GM18519 (cell line): ENCODE measurements around the gene TMEM184A.

Experiments used
- ATAC-seq: cut with Tn5 transposase; IDR thresholded peaks from one replicate; pipeline ENCODE4 v1.9.1; 2021; ENCODE audit warnings: mild to moderate bottlenecking, moderate library complexity; ENCODE audit not compliant: unreplicated experiment, low FRiP score

The TMEM184A gene

GRCh38 chr7:1509226-1509625 lies 46.8 kb downstream of the TMEM184A start:
- ATAC-seq, result no peak

- ATAC-seq, result no peak
These were observed 47.7 kb downstream of the TMEM184A start for GRCh38 chr7:1508277-1508758.

GRCh38 chr7:1505731-1506550 lies 50.1 kb downstream of the TMEM184A start:
- no peak for ATAC-seq

GRCh38 chr7:1503816-1504775 lies 51.9 kb downstream of the TMEM184A start, which contains the start of gene INTS1:
Gene INTS1 (minus strand): TSS chr7:1504389. CDS start chr7:1503960, 429 bp downstream.
- ATAC-seq, result peak; percentile 52

- no peak for ATAC-seq
These were observed 52.6 kb downstream of the TMEM184A start for GRCh38 chr7:1503390-1503789.

- no peak for ATAC-seq
These were observed 53.2 kb downstream of the TMEM184A start for GRCh38 chr7:1502845-1503244.

GRCh38 chr7:1501487-1502270 lies 54.3 kb downstream of the TMEM184A start:
- no peak for ATAC-seq

GRCh38 chr7:1500064-1500807 lies 55.8 kb downstream of the TMEM184A start:
- no peak for ATAC-seq

- no peak for ATAC-seq
These were observed 56.5 kb downstream of the TMEM184A start for GRCh38 chr7:1499367-1500029.

GRCh38 chr7:1498370-1499305 lies 57.4 kb downstream of the TMEM184A start:
- ATAC-seq, result no peak

- no peak for ATAC-seq
These were observed 58.6 kb downstream of the TMEM184A start for GRCh38 chr7:1497293-1497927.

GRCh38 chr7:1496531-1497292 lies 59.3 kb downstream of the TMEM184A start:
- no peak for ATAC-seq

GRCh38 chr7:1495564-1496242 lies 60.3 kb downstream of the TMEM184A start:
- ATAC-seq, result no peak

- no peak for ATAC-seq
These were observed 61.0 kb downstream of the TMEM184A start for GRCh38 chr7:1494866-1495563.

- no peak for ATAC-seq
These were observed 61.6 kb downstream of the TMEM184A start for GRCh38 chr7:1494447-1494846.

GRCh38 chr7:1493571-1493970 lies 62.4 kb downstream of the TMEM184A start:
- no peak for ATAC-seq
